ENCODE measurements around the gene KRT75.

DNA sequence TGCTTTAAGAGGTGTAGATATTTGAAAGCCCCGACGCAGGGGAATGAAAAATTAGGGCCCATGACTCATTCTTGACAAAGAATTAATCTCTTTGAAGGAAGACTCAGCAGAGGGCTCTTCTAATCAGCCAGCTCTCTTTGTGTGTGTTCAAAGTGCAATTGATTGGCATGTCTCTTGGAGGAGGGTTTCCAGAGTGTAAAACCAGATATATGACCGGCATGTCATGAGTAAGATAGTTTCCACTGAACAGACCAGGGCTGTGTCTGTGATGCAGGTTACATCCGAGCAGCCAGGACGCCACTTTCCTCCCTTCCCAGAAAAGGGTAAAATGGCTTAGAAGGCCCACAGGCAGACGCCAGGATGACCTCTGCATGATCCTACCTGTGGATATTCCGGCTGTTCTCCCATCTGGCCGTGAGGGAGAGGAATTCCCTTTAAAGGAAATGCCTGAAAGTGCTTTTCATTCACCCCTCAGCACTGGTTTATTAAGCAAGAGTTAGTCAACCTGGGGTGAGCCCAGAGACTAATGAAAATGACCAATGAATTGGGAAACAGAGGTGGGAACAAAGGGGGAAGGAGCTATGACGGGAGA lies 7.2 kb upstream of the KRT75 start:
- TF ChIP-seq EZH2 (IDR thresholded peaks at IDR 0.05; ENCODE audit: low read length), result no peak
- TF ChIP-seq, protein P1, sequence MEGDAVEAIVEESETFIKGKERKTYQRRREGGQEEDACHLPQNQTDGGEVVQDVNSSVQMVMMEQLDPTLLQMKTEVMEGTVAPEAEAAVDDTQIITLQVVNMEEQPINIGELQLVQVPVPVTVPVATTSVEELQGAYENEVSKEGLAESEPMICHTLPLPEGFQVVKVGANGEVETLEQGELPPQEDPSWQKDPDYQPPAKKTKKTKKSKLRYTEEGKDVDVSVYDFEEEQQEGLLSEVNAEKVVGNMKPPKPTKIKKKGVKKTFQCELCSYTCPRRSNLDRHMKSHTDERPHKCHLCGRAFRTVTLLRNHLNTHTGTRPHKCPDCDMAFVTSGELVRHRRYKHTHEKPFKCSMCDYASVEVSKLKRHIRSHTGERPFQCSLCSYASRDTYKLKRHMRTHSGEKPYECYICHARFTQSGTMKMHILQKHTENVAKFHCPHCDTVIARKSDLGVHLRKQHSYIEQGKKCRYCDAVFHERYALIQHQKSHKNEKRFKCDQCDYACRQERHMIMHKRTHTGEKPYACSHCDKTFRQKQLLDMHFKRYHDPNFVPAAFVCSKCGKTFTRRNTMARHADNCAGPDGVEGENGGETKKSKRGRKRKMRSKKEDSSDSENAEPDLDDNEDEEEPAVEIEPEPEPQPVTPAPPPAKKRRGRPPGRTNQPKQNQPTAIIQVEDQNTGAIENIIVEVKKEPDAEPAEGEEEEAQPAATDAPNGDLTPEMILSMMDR (optimal IDR thresholded peaks at IDR 0.05 in 1 of 3, IDR thresholded peaks at IDR 0.05 in 1 of 3, conservative IDR thresholded peaks at IDR 0.05 in 1 of 3; ENCODE audit: extremely low read depth in 1 of 3, insufficient read depth in 2 of 3, low read length in 3 of 3), result no peak
